Neural cell (in vitro differentiated cells): ENCODE data around the gene HLA-A. TPM values are rescaled to one million over a fixed set of nuclear protein-coding genes. Genes with fewer than 3 reads are reported as not detected.

ENCODE experiments used
- H2AFZ ChIP-seq: fragments of 200-600, 300-800 bp; sonication (generic), shearing (Covaris generic); 2 replicates; pipeline ENCODE4 v1.6.0; 2014; ENCODE audit warnings: low read depth, mild to moderate bottlenecking, antibody characterized with exemption, low read length, moderate library complexity
- H3F3A ChIP-seq: fragments of 200-600 bp; shearing (Covaris generic); 2 replicates; pipeline ENCODE4 v1.6.1; 2016; ENCODE audit warnings: mild to moderate bottlenecking, moderate library complexity, mixed read lengths, antibody characterized with exemption, low read length; ENCODE audit not compliant: insufficient read depth, poor library complexity, severe bottlenecking
- H3K27ac ChIP-seq: fragments of 200-600, 300-800 bp; sonication (generic), shearing (Covaris generic); 2 replicates; pipeline ENCODE4 v1.5.1; 2014; ENCODE audit warnings: mild to moderate bottlenecking, low read length, moderate library complexity
- H3K27me3 ChIP-seq: fragments of 300-800, 200-600 bp; sonication (generic), shearing (Covaris generic); 2 replicates; pipeline ENCODE4 v1.6.0; 2014; ENCODE audit warnings: mild to moderate bottlenecking, low read depth, low read length, moderate library complexity; ENCODE audit not compliant: insufficient read depth
- H3K36me3 ChIP-seq: fragments of 300-800, 200-600 bp; sonication (generic), shearing (Covaris generic); 2 replicates; pipeline ENCODE4 v1.5.1; 2014; ENCODE audit warnings: mild to moderate bottlenecking, antibody characterized with exemption, low read length, moderate library complexity; ENCODE audit not compliant: insufficient read depth
- H3K4me2 ChIP-seq: fragments of 300-800, 200-600 bp; sonication (generic), shearing (Covaris generic); 2 replicates; pipeline ENCODE4 v1.6.0; 2014; ENCODE audit warnings: mild to moderate bottlenecking, low read length
- H3K4me3 ChIP-seq: fragments of 300-800, 200-600 bp; sonication (generic), shearing (Covaris generic); 2 replicates; pipeline ENCODE4 v1.5.1; 2014; ENCODE audit warnings: mild to moderate bottlenecking, low read length, moderate library complexity
- H3K79me2 ChIP-seq: fragments of 200-600 bp; shearing (Covaris generic); replicated peaks from 2 replicates; pipeline ENCODE4 v1.6.0; 2014; ENCODE audit warnings: mild to moderate bottlenecking, low read length, moderate library complexity; ENCODE audit not compliant: insufficient read depth
- H3K9ac ChIP-seq: fragments of 300-800, 200-600 bp; sonication (generic), shearing (Covaris generic); 2 replicates; pipeline ENCODE4 v1.6.1; 2016; ENCODE audit warnings: mild to moderate bottlenecking, low read length, mixed read lengths
- H3K9me2 ChIP-seq: fragments of 200-600 bp; shearing (Covaris generic); 2 replicates; pipeline ENCODE4 v1.6.1; 2016; ENCODE audit warnings: mild to moderate bottlenecking, low read length, mixed read lengths; ENCODE audit not compliant: insufficient read depth
- H3K9me3 ChIP-seq: fragments of 200-600, 300-800 bp; sonication (generic), shearing (Covaris generic); 2 replicates; pipeline ENCODE4 v1.6.1; 2016; ENCODE audit warnings: mild to moderate bottlenecking, mixed run types, low read length, moderate library complexity, mixed read lengths
- H4K20me1 ChIP-seq: fragments of 200-600 bp; shearing (Covaris generic); 2 replicates; pipeline ENCODE4 v1.6.1; 2016; ENCODE audit warnings: mild to moderate bottlenecking, mixed run types; ENCODE audit not compliant: insufficient read depth
- CTCF ChIP-seq: fragments of 450-650 bp; IDR thresholded peaks from 2 replicates; pipeline ENCODE4 v1.5.1; 2014; ENCODE audit warnings: antibody characterized with exemption, mild to moderate bottlenecking, moderate library complexity; ENCODE audit not compliant: poor library complexity, severe bottlenecking
- EP300 ChIP-seq: fragments of 450-650 bp; conservative IDR thresholded peaks from 2 replicates; pipeline ENCODE4 v1.6.1; 2014; ENCODE audit warnings: antibody characterized with exemption, mild to moderate bottlenecking, moderate library complexity; ENCODE audit not compliant: poor library complexity, severe bottlenecking
- EZH2 ChIP-seq: fragments of 200-600, 300-800 bp; shearing (Covaris generic), sonication (generic); IDR thresholded peaks from 2 replicates; pipeline ENCODE4 v1.6.1; 2014; ENCODE audit warnings: antibody characterized with exemption, low read length, borderline replicate concordance, mild to moderate bottlenecking; ENCODE audit not compliant: insufficient read depth, poor library complexity, severe bottlenecking
- MXI1 ChIP-seq: fragments of 450-650 bp; conservative IDR thresholded peaks from 2 replicates; pipeline ENCODE4 v1.6.1; 2014; ENCODE audit warnings: antibody characterized with exemption, mild to moderate bottlenecking; ENCODE audit not compliant: poor library complexity, severe bottlenecking
- POLR2AphosphoS5 ChIP-seq: IDR thresholded peaks from 2 replicates; pipeline ENCODE4 v1.6.1; 2012
- RAD21 ChIP-seq: fragments of 450-650 bp; conservative IDR thresholded peaks from 2 replicates; pipeline ENCODE4 v1.6.1; 2014; ENCODE audit warnings: antibody characterized with exemption, mild to moderate bottlenecking, moderate library complexity
- REST ChIP-seq: IDR thresholded peaks from 2 replicates; pipeline ENCODE4 v1.6.1; 2012; ENCODE audit warnings: borderline replicate concordance
- SMC3 ChIP-seq: fragments of 450-650 bp; conservative IDR thresholded peaks from 2 replicates; pipeline ENCODE4 v1.6.1; 2014; ENCODE audit warnings: antibody characterized with exemption, mild to moderate bottlenecking, moderate library complexity; ENCODE audit not compliant: poor library complexity
- TAF1 ChIP-seq: IDR thresholded peaks from 2 replicates; pipeline ENCODE4 v1.6.1; 2012; ENCODE audit warnings: low read depth
- polyA plus RNA-seq: library from polyadenylated mRNA; depleted of rRNA; stranded (reverse); fragments of >200 nt; gene quantifications from 2 replicates; pipeline ENCODE4 v1.2.3, GENCODE V29; 2014

The HLA-A gene
- polyA plus RNA-seq, 1 donor from 2014 or later: 47.6 TPM

DNA sequence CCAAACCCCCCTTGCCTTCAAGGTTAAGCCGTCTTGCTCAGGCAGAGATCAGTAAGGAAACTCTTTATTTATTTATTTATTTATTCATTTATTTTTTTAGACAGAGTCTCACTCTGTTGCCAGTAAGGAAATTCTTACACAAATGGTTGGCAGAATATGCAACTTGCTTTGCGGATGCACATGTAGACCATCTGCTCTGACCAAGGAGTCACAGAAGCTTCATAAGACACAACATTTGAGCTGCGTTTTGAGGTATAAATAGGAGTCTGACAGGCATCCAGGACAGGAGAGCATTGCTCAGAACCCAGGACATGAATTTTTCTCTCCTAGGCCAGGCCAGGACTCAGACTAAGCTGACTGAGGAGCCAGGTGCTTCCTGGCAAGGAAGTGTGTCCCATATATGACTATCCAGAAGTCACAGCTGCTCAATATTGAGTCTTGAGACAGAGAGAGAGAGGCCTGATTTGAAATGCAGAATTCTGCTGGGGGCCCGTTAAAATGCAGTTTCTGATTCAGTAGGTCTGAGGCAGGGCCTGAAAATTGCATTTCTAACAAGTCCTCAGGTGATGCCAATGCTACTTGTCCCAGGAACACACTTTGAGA, 43.9 kb downstream of the HLA-A start:
- Histone ChIP-seq H3K27ac (no peak overlapping the region), H4K20me1 (no peaks in the 10 kb centered on the region), H3K27me3 (no peaks in the 10 kb centered on the region), H3K4me3 (no peak overlapping the region), H3F3A (no peaks in the 10 kb centered on the region), H3K79me2 (no peaks in the 10 kb centered on the region), H2AFZ (no peak overlapping the region), H3K36me3 (no peaks in the 10 kb centered on the region), H3K9me3 (no peaks in the 10 kb centered on the region), H3K4me2 (no peak overlapping the region), H3K9ac (no peak overlapping the region), H3K9me2 (no peaks in the 10 kb centered on the region)
- TF ChIP-seq RAD21: no peak
- TF ChIP-seq POLR2AphosphoS5: no peak

GRCh38 chr6:29989211-29989610, 46.9 kb downstream of the HLA-A start:
- H3K9ac ChIP-seq: no peak overlapping the region
- no peak for TF ChIP-seq EZH2
- TF ChIP-seq MXI1: no peak
- TF ChIP-seq SMC3: no peak
- no peak for TF ChIP-seq REST
- TF ChIP-seq TAF1: no peak
- TF ChIP-seq POLR2AphosphoS5: no peak
- no peak for TF ChIP-seq EP300
- TF ChIP-seq RAD21: no peak
- TF ChIP-seq CTCF: no peak

DNA sequence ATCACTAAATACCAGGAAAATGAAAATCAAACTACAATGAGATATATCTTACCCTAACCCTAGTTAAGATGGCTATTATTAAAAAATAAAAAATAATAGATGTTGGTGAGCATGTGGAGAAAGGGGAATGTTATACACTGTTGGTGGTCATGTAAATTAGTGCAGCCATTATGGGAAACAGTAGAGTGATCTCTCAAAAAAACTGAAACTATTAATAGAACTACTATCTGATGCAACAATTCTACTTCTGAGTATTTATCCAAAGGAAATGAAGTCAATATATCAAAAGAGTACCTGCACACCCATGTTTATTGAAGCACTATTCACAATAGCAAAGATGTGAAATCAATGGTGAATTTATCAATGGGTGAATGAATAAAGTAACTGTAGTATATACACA, 48.6 kb downstream of the HLA-A start:
- no peak overlapping the region for H3K27ac ChIP-seq
- H3K4me2 ChIP-seq: no peak overlapping the region
- no peak overlapping the region for H3K4me3 ChIP-seq
- H2AFZ ChIP-seq: no peak overlapping the region
- H3F3A ChIP-seq: no peaks in the 10 kb centered on the region
- no peak overlapping the region for H3K9ac ChIP-seq
- no peaks in the 10 kb centered on the region for H3K9me2 ChIP-seq
- H3K36me3 ChIP-seq: no peaks in the 10 kb centered on the region
- H3K9me3 ChIP-seq: no peaks in the 10 kb centered on the region
- TF ChIP-seq SMC3: no peak
- TF ChIP-seq REST: no peak
- TF ChIP-seq CTCF: no peak
- TF ChIP-seq POLR2AphosphoS5: no peak
- TF ChIP-seq EZH2: no peak
- no peak for TF ChIP-seq EP300
- TF ChIP-seq MXI1: no peak
- TF ChIP-seq TAF1: no peak
- no peak for TF ChIP-seq RAD21
- H3K79me2 ChIP-seq: no peaks in the 10 kb centered on the region
- H3K27me3 ChIP-seq: no peaks in the 10 kb centered on the region
- H4K20me1 ChIP-seq: no peaks in the 10 kb centered on the region

More at GRCh38 chr6:29989211-29989610, 46.9 kb downstream of the HLA-A start:
- Histone ChIP-seq H3K27ac (no peak overlapping the region), H2AFZ (no peak overlapping the region), H3K79me2 (no peaks in the 10 kb centered on the region), H4K20me1 (no peaks in the 10 kb centered on the region), H3K9me3 (no peaks in the 10 kb centered on the region), H3K4me3 (no peak overlapping the region), H3F3A (no peaks in the 10 kb centered on the region), H3K36me3 (no peaks in the 10 kb centered on the region), H3K27me3 (no peaks in the 10 kb centered on the region), H3K4me2 (no peak overlapping the region), H3K9me2 (no peaks in the 10 kb centered on the region)
